ENCODE measurements around the gene FRMD8.
A peak's percentile ranks its signal among the peaks of the same experiment; 100 is the strongest.

Gene FRMD8

GRCh38 chr11:65414776-65415498 lies 28.5 kb downstream of the FRMD8 start:
- TF ChIP-seq TCF12 (IDR thresholded peaks at IDR 0.05; ENCODE audit: low read depth) (no peak), USF1 (IDR thresholded peaks at IDR 0.05) (no peak), FOXM1 (IDR thresholded peaks at IDR 0.05; ENCODE audit: borderline replicate concordance, low read depth) (no peak), CREB1 (IDR thresholded peaks at IDR 0.05; ENCODE audit: low read depth) (no peak), REST (IDR thresholded peaks at IDR 0.05; ENCODE audit: low read depth) (no peak), EP300 (IDR thresholded peaks at IDR 0.05; ENCODE audit: borderline replicate concordance) (no peak), TAF1 (IDR thresholded peaks at IDR 0.05; ENCODE audit: low read depth) (no peak), MAX (IDR thresholded peaks at IDR 0.05) (no peak)

- TF ChIP-seq MAX (IDR thresholded peaks at IDR 0.05) (no peak), NFIC (IDR thresholded peaks at IDR 0.05) (no peak), CREB1 (IDR thresholded peaks at IDR 0.05; ENCODE audit: low read depth) (no peak), REST (IDR thresholded peaks at IDR 0.05; ENCODE audit: low read depth) (no peak), CEBPB (IDR thresholded peaks at IDR 0.05) (no peak), EP300 (IDR thresholded peaks at IDR 0.05; ENCODE audit: borderline replicate concordance) (no peak), FOXM1 (IDR thresholded peaks at IDR 0.05; ENCODE audit: borderline replicate concordance, low read depth) (no peak), TAF1 (IDR thresholded peaks at IDR 0.05; ENCODE audit: low read depth) (no peak), RAD21 (IDR thresholded peaks at IDR 0.05; ENCODE audit: low read depth) (no peak), ZBTB7A (IDR thresholded peaks at IDR 0.05; ENCODE audit: low read depth) (no peak), EGR1 (IDR thresholded peaks at IDR 0.05) (no peak), TCF12 (IDR thresholded peaks at IDR 0.05; ENCODE audit: low read depth) (no peak), YY1 (IDR thresholded peaks at IDR 0.05; ENCODE audit: low read depth) (no peak), TEAD4 (IDR thresholded peaks at IDR 0.05) (no peak), USF1 (IDR thresholded peaks at IDR 0.05) (no peak)
Observed at GRCh38 chr11:65415499-65416340, 29.3 kb downstream of the FRMD8 start.

GRCh38 chr11:65416341-65416824 lies 29.9 kb downstream of the FRMD8 start:
- TF ChIP-seq EGR1 (IDR thresholded peaks at IDR 0.05) = peak; percentile 83
- TF ChIP-seq ZBTB7A (IDR thresholded peaks at IDR 0.05; ENCODE audit: low read depth) = no peak; the same call in 1 of the 2 replicates
- no peak for TF ChIP-seq CEBPB (IDR thresholded peaks at IDR 0.05)
- TF ChIP-seq NFIC (IDR thresholded peaks at IDR 0.05) = no peak
- TF ChIP-seq CREB1 (IDR thresholded peaks at IDR 0.05; ENCODE audit: low read depth) = no peak
- no peak for TF ChIP-seq REST (IDR thresholded peaks at IDR 0.05; ENCODE audit: low read depth)
- peak; percentile 94 for TF ChIP-seq RAD21 (IDR thresholded peaks at IDR 0.05; ENCODE audit: low read depth)
- no peak for TF ChIP-seq TCF12 (IDR thresholded peaks at IDR 0.05; ENCODE audit: low read depth)
- TF ChIP-seq TEAD4 (IDR thresholded peaks at IDR 0.05) = peak; percentile 10; the same call in 1 of the 2 replicates
- TF ChIP-seq MAX (IDR thresholded peaks at IDR 0.05) = peak; percentile 37; the same call in 1 of the 2 replicates
- TF ChIP-seq USF1 (IDR thresholded peaks at IDR 0.05) = no peak
- TF ChIP-seq FOXM1 (IDR thresholded peaks at IDR 0.05; ENCODE audit: borderline replicate concordance, low read depth) = no peak
- no peak for TF ChIP-seq EP300 (IDR thresholded peaks at IDR 0.05; ENCODE audit: borderline replicate concordance)
- TF ChIP-seq TAF1 (IDR thresholded peaks at IDR 0.05; ENCODE audit: low read depth) = no peak
- 0 out of 2 replicates have a peak, but pooled peaks have one; percentile 21 for TF ChIP-seq YY1 (IDR thresholded peaks at IDR 0.05; ENCODE audit: low read depth)
